Measurements from ENCODE around the gene NDUFA12.

DNA sequence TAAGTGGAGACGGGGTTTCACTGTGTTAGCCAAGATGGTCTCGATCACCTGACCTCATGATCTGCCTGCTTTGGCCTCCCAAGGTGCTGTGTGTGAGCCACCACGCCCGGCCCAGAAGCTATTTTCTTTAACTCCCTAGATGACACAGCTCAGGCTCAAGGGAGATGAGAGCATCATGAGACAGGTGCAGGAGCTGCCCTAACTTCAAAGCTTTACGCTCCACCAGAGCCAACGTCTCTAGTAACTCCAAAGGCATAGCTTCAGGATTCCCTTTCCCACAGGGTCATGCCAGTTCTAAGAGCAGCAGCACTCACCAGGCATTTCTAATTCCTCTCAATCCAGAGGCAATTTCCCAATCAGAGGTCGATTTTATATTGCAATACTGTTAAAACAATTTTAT lies 21.0 kb downstream of the NDUFA12 start:
- TF ChIP-seq CTCF (tag by site-specific recombination; IDR thresholded peaks at IDR 0.05) (no peak), ZNF18 (tag by site-specific recombination; IDR thresholded peaks at IDR 0.05) (no peak), PBX3 (CRISPR knock-in tag; IDR thresholded peaks at IDR 0.05) (no peak), ZNF747 (tag by site-specific recombination; IDR thresholded peaks at IDR 0.05) (no peak), SCRT2 (tag by site-specific recombination; IDR thresholded peaks at IDR 0.05) (no peak), ZNF274 (IDR thresholded peaks at IDR 0.05; ENCODE audit: low read length) (no peak), ZNF274 (tag by site-specific recombination; IDR thresholded peaks at IDR 0.05; ENCODE audit: borderline replicate concordance) (no peak)
